MM.1S (cell line): ENCODE results near the gene MAGI2.

Experiments used
- DNase-seq: peaks from one replicate; pipeline ENCODE4 v3.0.0-alpha.2; 2015
- H2AFZ ChIP-seq: fragments of 300-600 bp; sonication (generic); 2 replicates; pipeline ENCODE4 v1.6.0; 2016; ENCODE audit warnings: antibody characterized with exemption, low read length
- H3F3A ChIP-seq: fragments of 300-600 bp; sonication (generic); 2 replicates; pipeline ENCODE4 v1.6.1; 2016; ENCODE audit warnings: mild to moderate bottlenecking, antibody characterized with exemption, low read length, moderate library complexity, mixed read lengths; ENCODE audit not compliant: insufficient read depth
- H3K27ac ChIP-seq: fragments of 300-600 bp; sonication (generic); 2 replicates; pipeline ENCODE4 v1.5.1; 2016; ENCODE audit warnings: mild to moderate bottlenecking, low read length
- H3K27me3 ChIP-seq: fragments of 300-600 bp; sonication (generic); replicated peaks from 2 replicates; pipeline ENCODE4 v1.6.0; 2016; ENCODE audit warnings: low read length; ENCODE audit not compliant: insufficient read depth
- H3K36me3 ChIP-seq: fragments of 300-600 bp; sonication (generic); replicated peaks from 2 replicates; pipeline ENCODE4 v1.6.1; 2016; ENCODE audit warnings: mild to moderate bottlenecking, low read length, mixed read lengths; ENCODE audit not compliant: insufficient read depth
- H3K4me1 ChIP-seq: fragments of 300-600 bp; sonication (generic); 2 replicates; pipeline ENCODE4 v1.6.1; 2016; ENCODE audit warnings: low read length, mixed read lengths
- H3K4me2 ChIP-seq: fragments of 300-600 bp; sonication (generic); 2 replicates; pipeline ENCODE4 v1.6.0; 2016; ENCODE audit warnings: low read depth, low read length
- H3K4me3 ChIP-seq: fragments of 300-600 bp; sonication (generic); 2 replicates; pipeline ENCODE4 v1.5.1; 2016; ENCODE audit warnings: low read length, mixed read lengths
- H3K79me2 ChIP-seq: fragments of 300-600 bp; sonication (generic); 2 replicates; pipeline ENCODE4 v1.6.1; 2016; ENCODE audit warnings: mixed run types, low read length, mixed read lengths
- H3K9ac ChIP-seq: fragments of 300-600 bp; sonication (generic); 2 replicates; pipeline ENCODE4 v1.6.1; 2016; ENCODE audit warnings: low read length, mixed read lengths
- H3K9me2 ChIP-seq: fragments of 300-600 bp; sonication (generic); replicated peaks from 2 replicates; pipeline ENCODE4 v1.6.1; 2016; ENCODE audit warnings: mild to moderate bottlenecking, low read length, mixed read lengths; ENCODE audit not compliant: insufficient read depth
- H3K9me3 ChIP-seq: fragments of 300-600 bp; sonication (generic); replicated peaks from 2 replicates; pipeline ENCODE4 v1.6.1; 2016; ENCODE audit warnings: mild to moderate bottlenecking, low read length, mixed read lengths; ENCODE audit not compliant: insufficient read depth
- H4K20me1 ChIP-seq: fragments of 300-600 bp; sonication (generic); 2 replicates; pipeline ENCODE4 v1.6.1; 2016; ENCODE audit warnings: mild to moderate bottlenecking, low read length, moderate library complexity, mixed read lengths; ENCODE audit not compliant: insufficient read depth
- CTCF ChIP-seq: fragments of 300-600 bp; sonication (generic); IDR thresholded peaks from 2 replicates; pipeline ENCODE4 v1.5.1; 2016; ENCODE audit warnings: antibody characterized with exemption, low read length, mixed read lengths
- EZH2 ChIP-seq: fragments of 300-600 bp; sonication (generic); optimal IDR thresholded peaks from 2 replicates; pipeline ENCODE3; 2017; ENCODE audit warnings: low read depth, mild to moderate bottlenecking, antibody characterized with exemption, low read length, mixed read lengths
- EZH2phosphoT487 ChIP-seq: fragments of 300-600 bp; sonication (generic); IDR thresholded peaks from 2 replicates; pipeline ENCODE4 v1.6.1; 2018; ENCODE audit warnings: antibody characterized with exemption, low read length

MAGI2 gene

GRCh38 chr7:78143661-78144060 is 1309.8 kb downstream of the MAGI2 start:
- H3K9ac ChIP-seq, result no peak overlapping the region
- H3K4me1 ChIP-seq, result no peaks in the 10 kb centered on the region
- no peaks in the 10 kb centered on the region for H3F3A ChIP-seq
- no peaks in the 10 kb centered on the region for H3K27me3 ChIP-seq
- DNase-seq, result no peak
- H3K9me3 ChIP-seq, result no peaks in the 10 kb centered on the region
- no peak overlapping the region for H3K4me3 ChIP-seq
- H3K4me2 ChIP-seq, result no peak overlapping the region
- no peaks in the 10 kb centered on the region for H4K20me1 ChIP-seq
- no peak overlapping the region for H2AFZ ChIP-seq
- H3K36me3 ChIP-seq, result no peaks in the 10 kb centered on the region
- no peaks in the 10 kb centered on the region for H3K9me2 ChIP-seq
- TF ChIP-seq EZH2phosphoT487 (no peak), CTCF (no peak), EZH2 (no peak)
- H3K27ac ChIP-seq, result no peak overlapping the region
- no peaks in the 10 kb centered on the region for H3K79me2 ChIP-seq

GRCh38 chr7:78141522-78142281 is 1311.8 kb downstream of the MAGI2 start:
- Histone ChIP-seq H3K9me3 (no peaks in the 10 kb centered on the region), H3K9ac (no peak overlapping the region), H3K27ac (no peak overlapping the region), H2AFZ (no peak overlapping the region), H3K27me3 (no peaks in the 10 kb centered on the region), H3K79me2 (no peaks in the 10 kb centered on the region), H3K36me3 (no peaks in the 10 kb centered on the region), H3K4me2 (no peak overlapping the region), H3K4me3 (no peak overlapping the region), H3K9me2 (no peaks in the 10 kb centered on the region), H3F3A (no peaks in the 10 kb centered on the region), H3K4me1 (no peaks in the 10 kb centered on the region), H4K20me1 (no peaks in the 10 kb centered on the region)
- no peak for DNase-seq
- no peak for TF ChIP-seq EZH2
- no peak for TF ChIP-seq EZH2phosphoT487
- TF ChIP-seq CTCF, result no peak

GRCh38 chr7:78140109-78140508 is 1313.4 kb downstream of the MAGI2 start:
- Histone ChIP-seq H3K79me2 (no peaks in the 10 kb centered on the region), H3F3A (no peaks in the 10 kb centered on the region), H3K9me2 (no peaks in the 10 kb centered on the region), H4K20me1 (no peaks in the 10 kb centered on the region), H3K4me1 (no peaks in the 10 kb centered on the region), H3K9ac (no peak overlapping the region), H2AFZ (no peak overlapping the region), H3K4me3 (no peak overlapping the region), H3K4me2 (no peak overlapping the region), H3K9me3 (no peaks in the 10 kb centered on the region), H3K36me3 (no peaks in the 10 kb centered on the region), H3K27me3 (no peaks in the 10 kb centered on the region), H3K27ac (no peak overlapping the region)
- no peak for DNase-seq
- no peak for TF ChIP-seq EZH2
- TF ChIP-seq CTCF, result no peak
- no peak for TF ChIP-seq EZH2phosphoT487
